ENCODE measurements around the gene NEXMIF. TPM values are rescaled to one million over a fixed set of nuclear protein-coding genes. Genes with fewer than 3 reads are reported as not detected.

The NEXMIF gene
- total RNA-seq, 1 donor from 2014 or later: under 0.01 TPM

DNA sequence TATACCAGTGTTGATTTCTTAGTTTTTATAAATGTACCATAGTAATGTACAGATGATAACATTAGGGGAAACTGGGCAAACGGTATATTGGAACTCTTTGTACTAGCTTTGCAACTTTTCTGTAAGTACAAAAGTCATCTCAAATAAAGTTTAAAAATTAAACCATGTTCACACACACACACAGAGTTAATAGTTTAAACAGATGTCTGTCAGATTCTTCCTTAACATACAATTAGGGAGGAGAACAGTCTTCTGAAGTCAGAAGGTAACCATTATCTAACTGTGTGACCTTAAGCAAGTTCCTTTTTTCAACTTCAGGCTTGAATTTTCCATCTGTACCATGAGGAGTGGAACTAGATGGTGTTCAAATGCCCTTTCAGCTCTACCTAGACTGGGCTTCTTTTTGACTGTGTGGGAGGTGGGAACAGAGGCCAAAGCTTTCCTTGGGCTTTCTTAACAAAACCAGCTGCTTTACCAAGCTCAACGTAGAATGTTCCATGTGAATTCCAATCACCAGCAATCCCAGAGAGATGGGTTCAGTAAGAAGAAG is 127.8 kb downstream of the NEXMIF start:
- no peak overlapping the region for H3K4me3 ChIP-seq (ENCODE audit: low read depth, low read length)
- TF ChIP-seq, protein P1, sequence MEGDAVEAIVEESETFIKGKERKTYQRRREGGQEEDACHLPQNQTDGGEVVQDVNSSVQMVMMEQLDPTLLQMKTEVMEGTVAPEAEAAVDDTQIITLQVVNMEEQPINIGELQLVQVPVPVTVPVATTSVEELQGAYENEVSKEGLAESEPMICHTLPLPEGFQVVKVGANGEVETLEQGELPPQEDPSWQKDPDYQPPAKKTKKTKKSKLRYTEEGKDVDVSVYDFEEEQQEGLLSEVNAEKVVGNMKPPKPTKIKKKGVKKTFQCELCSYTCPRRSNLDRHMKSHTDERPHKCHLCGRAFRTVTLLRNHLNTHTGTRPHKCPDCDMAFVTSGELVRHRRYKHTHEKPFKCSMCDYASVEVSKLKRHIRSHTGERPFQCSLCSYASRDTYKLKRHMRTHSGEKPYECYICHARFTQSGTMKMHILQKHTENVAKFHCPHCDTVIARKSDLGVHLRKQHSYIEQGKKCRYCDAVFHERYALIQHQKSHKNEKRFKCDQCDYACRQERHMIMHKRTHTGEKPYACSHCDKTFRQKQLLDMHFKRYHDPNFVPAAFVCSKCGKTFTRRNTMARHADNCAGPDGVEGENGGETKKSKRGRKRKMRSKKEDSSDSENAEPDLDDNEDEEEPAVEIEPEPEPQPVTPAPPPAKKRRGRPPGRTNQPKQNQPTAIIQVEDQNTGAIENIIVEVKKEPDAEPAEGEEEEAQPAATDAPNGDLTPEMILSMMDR (conservative IDR thresholded peaks at IDR 0.05; ENCODE audit: low read depth, low read length): no peak
- DNase-seq (ENCODE audit: low read depth): no peak

GRCh38 chrX:74788545-74789086 is 136.6 kb downstream of the NEXMIF start:
- no peak overlapping the region for H3K4me3 ChIP-seq (ENCODE audit: low read depth, low read length)
- no peak for DNase-seq (ENCODE audit: low read depth)
- TF ChIP-seq, protein P1 (conservative IDR thresholded peaks at IDR 0.05; ENCODE audit: low read depth, low read length): no peak

- H3K4me3 ChIP-seq (ENCODE audit: low read depth, low read length): no peak overlapping the region
- TF ChIP-seq, protein P1 (conservative IDR thresholded peaks at IDR 0.05; ENCODE audit: low read depth, low read length): no peak
- no peak for DNase-seq (ENCODE audit: low read depth)
Observed at GRCh38 chrX:74784629-74785028, 140.6 kb downstream of the NEXMIF start.

DNA sequence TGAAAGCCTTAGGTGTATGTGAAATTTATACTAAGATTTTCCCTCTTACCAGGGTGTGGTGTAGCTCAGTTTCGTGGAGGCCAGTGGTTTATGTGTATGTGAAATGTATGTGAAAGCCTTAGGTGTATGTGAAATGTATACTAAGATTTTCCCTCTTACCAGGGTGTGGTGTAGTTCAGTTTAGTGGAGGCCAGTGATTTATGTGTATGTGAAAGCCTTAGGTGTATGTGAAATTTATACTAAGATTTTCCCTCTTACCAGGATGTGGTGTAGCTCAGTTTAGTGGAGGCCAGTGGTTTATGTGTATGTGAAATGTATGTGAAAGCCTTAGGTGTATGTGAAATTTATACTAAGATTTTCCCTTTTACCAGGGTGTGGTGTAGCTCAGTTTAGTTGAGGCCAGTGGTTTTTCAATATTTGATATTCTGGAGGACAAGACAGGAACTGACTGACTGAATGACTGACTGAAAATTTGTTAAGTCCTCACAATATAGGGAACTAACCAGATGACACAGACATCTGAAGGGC is 143.7 kb downstream of the NEXMIF start:
- H3K4me3 ChIP-seq (ENCODE audit: low read depth, low read length): no peak overlapping the region
- no peak for DNase-seq (ENCODE audit: low read depth)
- TF ChIP-seq, protein P1 (conservative IDR thresholded peaks at IDR 0.05; ENCODE audit: low read depth, low read length): no peak

GRCh38 chrX:74779175-74779574 is 146.1 kb downstream of the NEXMIF start:
- DNase-seq (ENCODE audit: low read depth): no peak
- TF ChIP-seq, protein P1 (conservative IDR thresholded peaks at IDR 0.05; ENCODE audit: low read depth, low read length): no peak
- no peak overlapping the region for H3K4me3 ChIP-seq (ENCODE audit: low read depth, low read length)

GRCh38 chrX:74774988-74775387 is 150.3 kb downstream of the NEXMIF start:
- no peak overlapping the region for H3K4me3 ChIP-seq (ENCODE audit: low read depth, low read length)
- DNase-seq (ENCODE audit: low read depth): no peak
- TF ChIP-seq, protein P1 (conservative IDR thresholded peaks at IDR 0.05; ENCODE audit: low read depth, low read length): no peak

DNA sequence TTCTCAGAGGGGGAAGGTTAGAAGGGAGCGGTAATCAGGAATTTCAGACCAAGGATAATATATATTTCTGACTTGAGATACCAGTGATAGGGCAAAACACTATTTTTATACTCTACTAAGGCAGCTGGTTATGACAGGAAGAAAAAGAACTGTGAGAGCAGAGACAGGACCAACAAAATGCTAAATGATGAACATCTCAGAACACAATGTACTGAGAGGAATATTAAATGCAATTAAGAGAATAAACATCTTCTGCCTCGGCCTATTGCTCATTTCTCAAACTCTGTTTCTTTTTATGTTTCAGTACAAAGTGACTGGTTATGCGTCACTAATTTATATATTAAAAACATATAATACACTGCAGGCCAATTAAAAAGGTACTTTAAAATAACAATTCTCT is 188.8 kb downstream of the NEXMIF start:
- TF ChIP-seq, protein P1 (conservative IDR thresholded peaks at IDR 0.05; ENCODE audit: low read depth, low read length): no peak
- no peak overlapping the region for H3K4me3 ChIP-seq (ENCODE audit: low read depth, low read length)
- no peak for DNase-seq (ENCODE audit: low read depth)
